ENCODE measurements around the gene BLID.

BLID gene

GRCh38 chr11:122138744-122139594, 23.0 kb upstream of the BLID start:
- no peak for DNase-seq

- DNase-seq = no peak
Measured at GRCh38 chr11:122137078-122137793, 21.2 kb upstream of the BLID start.

- DNase-seq = no peak
Measured at GRCh38 chr11:122131126-122131525, 15.1 kb upstream of the BLID start.

- no peak for DNase-seq
Measured at GRCh38 chr11:122128146-122128545, 12.1 kb upstream of the BLID start.

- no peak for DNase-seq
Measured at GRCh38 chr11:122127020-122127419, 11.0 kb upstream of the BLID start.

GRCh38 chr11:122126024-122126688, 10.1 kb upstream of the BLID start:
- DNase-seq = no peak

GRCh38 chr11:122123263-122123929, 7.4 kb upstream of the BLID start:
- no peak for DNase-seq

- no peak for DNase-seq
Measured at GRCh38 chr11:122122179-122122578, 6.2 kb upstream of the BLID start.

GRCh38 chr11:122120096-122120495, 4.1 kb upstream of the BLID start:
- DNase-seq = no peak

- DNase-seq = no peak
Measured at GRCh38 chr11:122116591-122116990, 576 bp upstream of the BLID start.

- no peak for DNase-seq
Measured at GRCh38 chr11:122114976-122115375, 1.0 kb downstream of the BLID start.

- no peak for DNase-seq
Measured at GRCh38 chr11:122113836-122114825, 1.9 kb downstream of the BLID start.

GRCh38 chr11:122112470-122113365, 3.3 kb downstream of the BLID start:
- no peak for DNase-seq

- no peak for DNase-seq
Measured at GRCh38 chr11:122109932-122110331, 6.1 kb downstream of the BLID start.

GRCh38 chr11:122108828-122109227, 7.2 kb downstream of the BLID start:
- DNase-seq = no peak

- no peak for DNase-seq
Measured at GRCh38 chr11:122108192-122108799, 7.7 kb downstream of the BLID start.

GRCh38 chr11:122107566-122107965, 8.4 kb downstream of the BLID start:
- no peak for DNase-seq

- no peak for DNase-seq
Measured at GRCh38 chr11:122107045-122107444, 9.0 kb downstream of the BLID start.

GRCh38 chr11:122105044-122105758, 10.8 kb downstream of the BLID start:
- no peak for DNase-seq

GRCh38 chr11:122104341-122104740, 11.7 kb downstream of the BLID start:
- no peak for DNase-seq
